GM19467 (cell line): ENCODE data around the gene HBG2.
A peak's percentile ranks its signal among the peaks of the same experiment; 100 is the strongest.
"Not testable (repeated sequence)": the region's sequence is repeated elsewhere in the genome, so short reads cannot be mapped to it uniquely, and the experiment has no call there.

Experiments
- ATAC-seq: cut with Tn5 transposase; IDR thresholded peaks from one replicate; pipeline ENCODE4 v1.9.1; 2021; ENCODE audit warnings: mild to moderate bottlenecking, moderate library complexity; ENCODE audit not compliant: unreplicated experiment

HBG2 gene

GRCh38 chr11:5250543-5251204, 3.9 kb downstream of the HBG2 start:
- ATAC-seq = no peak

GRCh38 chr11:5249807-5250396, 4.7 kb downstream of the HBG2 start, which contains the start of gene HBG1:
HBG1 (minus strand) TSS chr11:5249857; CDS start chr11:5249804, 53 bp downstream.
- not testable (repeated sequence) for ATAC-seq

GRCh38 chr11:5248498-5248897, 6.1 kb downstream of the HBG2 start:
- ATAC-seq = not testable (repeated sequence)

- no peak for ATAC-seq
Measured at GRCh38 chr11:5247472-5248192, 6.9 kb downstream of the HBG2 start.

DNA sequence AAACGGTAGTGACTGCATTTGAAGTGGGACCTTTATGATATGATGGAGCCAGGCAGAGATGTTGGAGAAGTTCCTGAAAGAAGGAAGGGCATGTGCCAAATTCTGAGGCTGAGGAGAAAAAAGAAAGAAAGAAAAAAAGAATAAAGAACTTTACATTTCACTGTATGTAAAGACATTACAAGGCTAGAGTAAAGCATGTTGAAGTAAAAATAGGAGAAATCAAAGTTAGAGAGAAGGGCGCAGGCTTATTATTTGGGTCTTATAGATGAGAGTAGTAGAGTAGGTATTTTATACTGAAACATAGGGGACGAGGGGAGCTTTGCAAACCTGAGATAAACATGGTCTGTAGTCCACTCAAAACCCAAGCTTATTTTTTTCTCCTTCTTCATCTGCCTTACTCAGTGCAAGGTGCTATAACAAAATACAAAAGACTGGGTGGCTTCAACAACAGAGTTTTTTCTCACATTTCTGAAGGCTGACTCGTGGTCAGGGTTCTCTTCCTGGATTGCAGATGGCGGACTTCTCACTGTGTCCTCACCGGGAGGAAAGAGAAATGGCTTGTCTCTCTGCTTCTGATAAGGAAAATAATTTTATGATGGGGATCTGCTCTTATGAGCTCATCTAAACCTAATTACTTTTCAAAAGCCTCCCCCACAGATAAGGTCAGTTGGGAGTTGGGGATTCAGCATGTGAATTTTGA, 7.7 kb downstream of the HBG2 start:
- no peak for ATAC-seq

- no peak for ATAC-seq
Measured at GRCh38 chr11:5245155-5245554, 9.4 kb downstream of the HBG2 start.

- no peak for ATAC-seq
Measured at GRCh38 chr11:5243816-5244180, 10.8 kb downstream of the HBG2 start.

- ATAC-seq = peak; percentile 83
Measured at GRCh38 chr11:5242933-5243815, 11.4 kb downstream of the HBG2 start.

- ATAC-seq = no peak
Measured at GRCh38 chr11:5242208-5242607, 12.4 kb downstream of the HBG2 start.

DNA sequence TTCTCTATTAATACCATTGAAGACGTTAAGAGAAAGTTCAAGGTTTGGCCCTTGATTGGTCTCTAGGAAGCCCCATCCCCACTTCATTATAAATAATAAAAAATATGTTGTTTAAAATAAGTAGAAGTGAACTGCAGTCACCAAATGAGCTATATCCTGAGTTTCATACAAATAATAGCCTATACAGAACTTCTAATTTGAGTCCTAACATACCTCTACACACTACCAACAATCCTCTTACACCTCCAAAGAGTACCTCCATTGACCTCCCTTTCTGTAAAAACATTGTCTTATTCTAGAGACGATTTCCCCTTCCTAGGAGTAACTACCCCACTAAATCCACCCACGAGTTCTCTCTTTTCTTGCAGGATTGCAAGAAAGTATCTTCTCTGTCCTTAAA, 13.1 kb downstream of the HBG2 start:
- ATAC-seq = no peak

DNA sequence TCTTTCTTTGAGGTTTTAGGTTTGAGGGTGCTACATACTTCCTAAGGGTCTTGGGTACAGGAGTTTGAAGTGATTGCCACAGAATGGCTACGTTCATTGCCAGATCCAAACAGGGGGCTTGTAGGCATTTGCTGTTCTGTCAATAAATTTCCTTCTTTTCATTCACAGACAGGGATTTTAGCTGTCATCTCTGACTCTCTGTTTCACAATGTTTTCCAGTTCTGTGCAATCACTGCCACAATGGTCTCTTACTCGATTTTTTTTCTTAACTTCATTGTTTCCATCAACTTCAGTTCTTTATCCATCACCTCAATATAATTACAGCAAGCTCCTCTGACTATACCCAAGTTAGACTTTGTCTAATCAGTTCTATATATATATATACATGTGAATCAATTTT, 14.1 kb downstream of the HBG2 start:
- no peak for ATAC-seq

DNA sequence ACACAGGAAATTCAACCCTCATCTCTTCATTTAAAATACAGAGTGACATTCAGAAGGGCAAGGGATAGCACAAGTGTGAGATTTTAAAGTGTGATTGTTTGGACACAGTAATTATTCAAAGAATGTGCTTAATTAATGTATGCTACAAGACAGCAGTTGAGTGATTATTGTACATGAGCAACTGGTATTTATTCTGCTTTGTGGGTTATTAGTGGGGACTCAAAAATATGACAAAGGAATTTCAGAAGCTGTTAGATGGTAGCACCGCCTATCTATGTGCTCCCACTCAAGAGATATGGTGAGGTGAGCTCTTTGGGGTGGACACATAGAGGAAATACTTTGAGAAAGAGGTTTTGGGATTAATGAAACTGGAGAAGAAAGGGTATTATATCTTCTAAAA, 14.5 kb downstream of the HBG2 start:
- no peak for ATAC-seq

DNA sequence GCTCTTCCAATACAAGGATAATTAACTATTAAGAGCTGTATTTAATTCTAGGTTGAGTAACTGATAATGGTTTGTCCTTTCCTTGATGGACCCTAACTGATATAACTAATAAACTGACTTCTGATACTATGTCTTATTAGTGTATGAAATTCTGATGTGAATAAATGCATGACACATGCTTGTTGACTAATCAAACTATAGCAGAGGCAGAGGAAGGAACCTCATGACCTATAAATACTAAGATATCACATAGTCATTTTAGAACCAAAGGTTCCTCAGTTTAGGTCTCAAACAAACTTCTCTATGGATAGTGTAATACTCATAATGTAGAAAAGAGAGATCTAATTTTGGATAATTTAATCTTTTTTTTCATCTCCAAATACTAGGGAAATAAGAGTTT, 15.5 kb downstream of the HBG2 start:
- no peak for ATAC-seq

- no peak for ATAC-seq
Measured at GRCh38 chr11:5238486-5238885, 16.1 kb downstream of the HBG2 start.

DNA sequence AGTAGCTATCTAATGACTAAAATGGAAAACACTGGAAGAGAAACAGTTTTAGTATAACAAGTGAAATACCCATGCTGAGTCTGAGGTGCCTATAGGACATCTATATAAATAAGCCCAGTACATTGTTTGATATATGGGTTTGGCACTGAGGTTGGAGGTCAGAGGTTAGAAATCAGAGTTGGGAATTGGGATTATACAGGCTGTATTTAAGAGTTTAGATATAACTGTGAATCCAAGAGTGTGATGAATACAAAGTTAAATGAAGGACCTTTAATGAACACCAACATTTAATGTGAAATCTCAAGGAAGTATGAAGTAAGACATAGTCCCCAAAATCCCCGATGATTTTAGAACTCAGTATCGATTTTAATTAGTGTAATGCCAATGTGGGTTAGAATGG, 17.2 kb downstream of the HBG2 start:
- no peak for ATAC-seq

DNA sequence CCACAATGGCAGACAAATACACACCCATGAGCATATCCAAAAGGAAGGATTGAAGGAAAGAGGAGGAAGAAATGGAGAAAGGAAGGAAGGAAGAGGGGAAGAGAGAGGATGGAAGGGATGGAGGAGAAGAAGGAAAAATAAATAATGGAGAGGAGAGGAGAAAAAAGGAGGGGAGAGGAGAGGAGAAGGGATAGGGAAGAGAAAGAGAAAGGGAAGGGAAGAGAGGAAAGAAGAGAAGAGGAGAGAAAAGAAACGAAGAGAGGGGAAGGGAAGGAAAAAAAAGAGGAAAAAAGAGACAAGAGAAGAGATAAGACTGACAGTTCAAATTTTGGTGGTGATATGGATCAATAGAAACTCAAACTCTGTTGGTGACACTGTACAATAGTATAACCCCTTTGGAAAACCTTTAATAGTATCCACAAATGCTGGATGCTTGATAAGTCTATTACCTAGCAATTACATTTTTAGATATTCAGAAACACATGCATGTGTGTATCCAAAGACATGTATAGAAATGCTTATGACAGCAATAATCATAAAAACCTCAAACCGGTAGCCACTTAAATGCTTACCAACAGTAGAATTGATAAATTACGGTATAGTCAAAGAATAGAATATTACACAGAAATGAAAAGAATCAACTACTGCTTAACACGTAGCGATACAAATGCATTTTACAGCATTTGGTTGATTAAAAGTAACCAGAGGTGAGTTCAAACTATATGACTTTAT, 19.1 kb downstream of the HBG2 start:
- ATAC-seq = no peak

DNA sequence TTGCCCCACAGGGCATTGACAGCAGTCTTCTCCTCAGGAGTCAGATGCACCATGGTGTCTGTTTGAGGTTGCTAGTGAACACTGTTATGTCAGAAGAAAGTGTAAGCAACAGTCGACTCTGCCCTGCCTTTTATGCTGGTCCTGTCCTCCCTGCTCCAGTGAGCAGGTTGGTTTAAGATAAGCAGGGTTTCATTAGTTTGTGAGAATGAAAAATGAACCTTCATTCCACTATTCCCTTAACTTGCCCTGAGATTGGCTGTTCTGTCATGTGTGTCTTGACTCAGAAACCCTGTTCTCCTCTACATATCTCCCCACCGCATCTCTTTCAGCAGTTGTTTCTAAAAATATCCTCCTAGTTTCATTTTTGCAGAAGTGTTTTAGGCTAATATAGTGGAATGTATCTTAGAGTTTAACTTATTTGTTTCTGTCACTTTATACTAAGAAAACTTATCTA, 20.2 kb downstream of the HBG2 start, which contains the start of gene HBD:
HBD (minus strand) TSS at position 103 of the 454 bp plus-strand sequence; CDS start at position 53, 50 bp downstream.
- ATAC-seq = peak; percentile 71

DNA sequence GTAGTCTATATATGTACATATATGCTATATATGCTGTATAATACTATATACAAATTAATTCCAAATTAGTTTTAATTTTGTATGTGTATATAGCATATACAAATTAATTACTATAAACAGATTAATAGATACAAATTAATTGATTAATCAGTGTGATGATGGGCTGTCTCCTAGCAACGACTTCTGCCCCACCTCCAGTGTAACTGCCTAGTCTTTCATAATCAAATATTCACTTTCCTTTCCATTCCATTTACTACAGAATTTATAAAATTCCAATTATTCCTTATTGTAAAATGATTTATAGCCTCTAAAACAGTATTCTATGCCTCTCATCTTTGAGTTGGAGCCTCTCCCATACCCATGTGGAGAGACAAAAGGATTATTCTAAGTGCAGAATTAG, 21.3 kb downstream of the HBG2 start:
- ATAC-seq = no peak

- ATAC-seq = no peak
Measured at GRCh38 chr11:5232821-5233220, 21.8 kb downstream of the HBG2 start.

DNA sequence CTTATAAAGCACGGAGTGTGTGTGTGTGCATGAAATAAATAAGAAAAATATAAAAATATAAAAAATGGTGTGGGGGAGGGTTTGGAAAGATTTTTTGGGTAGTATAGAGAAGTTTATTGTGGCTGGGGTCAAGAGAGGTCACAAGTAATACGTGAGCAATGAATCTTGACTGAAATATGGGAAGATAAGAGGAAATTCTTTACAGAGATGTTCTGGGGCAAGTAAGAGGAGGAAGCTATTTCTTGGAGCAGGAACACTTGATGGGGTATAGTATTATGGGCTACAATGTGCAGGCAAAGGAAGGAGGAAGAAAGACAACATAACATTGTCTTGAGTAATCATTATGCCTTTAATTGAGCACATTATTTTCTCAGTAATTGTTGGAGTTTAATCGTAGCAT, 22.4 kb downstream of the HBG2 start:
- ATAC-seq = no peak
